ENCODE measurements around the gene ARHGAP22.

DNA sequence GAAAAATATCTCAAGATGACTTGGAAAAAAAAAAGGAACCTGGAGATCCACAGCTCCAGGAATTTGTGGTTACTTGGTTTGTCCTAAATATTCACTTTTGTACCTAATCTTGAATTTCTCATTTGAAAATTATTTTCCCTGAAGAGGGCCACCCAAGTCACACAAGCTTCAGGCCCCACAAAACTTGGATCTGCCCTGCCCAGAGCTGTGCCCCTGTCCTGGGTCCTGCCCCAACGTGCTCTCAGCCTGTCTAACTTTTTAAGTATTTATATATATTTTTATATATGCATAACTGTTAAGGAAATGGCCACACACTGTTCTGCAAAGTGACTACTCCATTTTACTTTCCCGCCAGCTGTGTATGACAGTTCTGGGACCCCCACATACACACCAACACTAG is 123.5 kb downstream of the ARHGAP22 start:
- TF ChIP-seq POLR2A (IDR thresholded peaks at IDR 0.05; ENCODE audit: low read depth, low read length) (no peak), TAF1 (IDR thresholded peaks at IDR 0.05; ENCODE audit: low read depth, low read length) (no peak), POLR2AphosphoS5 (IDR thresholded peaks at IDR 0.05; ENCODE audit: low read depth, low read length) (no peak)
